NOMO-1 treated with DMSO at 0.1 percent for 48 hours (cell line): ENCODE data around the gene SIGLEC12.
A peak's percentile ranks its signal among the peaks of the same experiment; 100 is the strongest.

Experiments
- DNase-seq: peaks from one replicate; lab custom pipeline; 2025; ENCODE audit not compliant: unreplicated experiment; lab: John Stamatoyannopoulos, UW

SIGLEC12 gene

GRCh38 chr19:51501594-51502263 lies at the start of gene SIGLEC12:
TSS of gene SIGLEC12 (minus strand) at chr19:51501800. CDS start at chr19:51501733, 67 bp downstream.
- peak; percentile 65 for DNase-seq

- DNase-seq: no peak
These were observed 49.5 kb upstream of the SIGLEC12 start for GRCh38 chr19:51550848-51551672.

GRCh38 chr19:51549533-51550324 lies 48.1 kb upstream of the SIGLEC12 start:
- no peak for DNase-seq

- no peak for DNase-seq
These were observed 47.3 kb upstream of the SIGLEC12 start for GRCh38 chr19:51548891-51549305.

- no peak for DNase-seq
These were observed 46.6 kb upstream of the SIGLEC12 start for GRCh38 chr19:51548213-51548651.

- DNase-seq: peak; percentile 6
These were observed 46.0 kb upstream of the SIGLEC12 start for GRCh38 chr19:51547397-51548212.

GRCh38 chr19:51546650-51547396 lies 45.2 kb upstream of the SIGLEC12 start:
- DNase-seq: peak; percentile 98

- peak; percentile 7 for DNase-seq
These were observed 44.6 kb upstream of the SIGLEC12 start for GRCh38 chr19:51546107-51546649.

GRCh38 chr19:51544038-51544437 lies 42.4 kb upstream of the SIGLEC12 start:
- no peak for DNase-seq

GRCh38 chr19:51542699-51543098 lies 41.1 kb upstream of the SIGLEC12 start:
- DNase-seq: no peak

- DNase-seq: no peak
These were observed 40.1 kb upstream of the SIGLEC12 start for GRCh38 chr19:51541458-51542357.

- no peak for DNase-seq
These were observed 38.3 kb upstream of the SIGLEC12 start for GRCh38 chr19:51539821-51540366.

- no peak for DNase-seq
These were observed 33.9 kb upstream of the SIGLEC12 start for GRCh38 chr19:51535535-51535934.

GRCh38 chr19:51531349-51532315 lies 30.0 kb upstream of the SIGLEC12 start, which contains the start of gene SIGLEC6:
TSS of gene SIGLEC6 (minus strand) at chr19:51531670. CDS start at chr19:51531648, 22 bp downstream.
- DNase-seq: peak; percentile 96

GRCh38 chr19:51530616-51531015 lies 29.0 kb upstream of the SIGLEC12 start:
- DNase-seq: no peak

GRCh38 chr19:51529301-51529700 lies 27.7 kb upstream of the SIGLEC12 start:
- DNase-seq: no peak

GRCh38 chr19:51525651-51526050 lies 24.1 kb upstream of the SIGLEC12 start:
- DNase-seq: no peak
